Endodermal cell (in vitro differentiated cells): ENCODE measurements around the gene KCNQ2. TPM values are rescaled to one million over a fixed set of nuclear protein-coding genes. Genes with fewer than 3 reads are reported as not detected.
A peak's percentile ranks its signal among the peaks of the same experiment; 100 is the strongest.

Experiments used
- DNase-seq: peaks from one replicate; pipeline ENCODE4 v3.0.0-alpha.2; 2017
- H3K27ac ChIP-seq: 2 replicates; pipeline ENCODE4 v1.5.1; 2013; ENCODE audit warnings: mild to moderate bottlenecking, low read depth, low read length, moderate library complexity
- H3K27me3 ChIP-seq: 2 replicates; pipeline ENCODE4 v1.6.1; 2013; ENCODE audit warnings: mild to moderate bottlenecking, low read length, moderate library complexity; ENCODE audit not compliant: insufficient read depth, control insufficient read depth, poor library complexity, severe bottlenecking
- H3K36me3 ChIP-seq: 2 replicates; pipeline ENCODE4 v1.7.0; 2013; ENCODE audit warnings: mild to moderate bottlenecking, low read length, moderate library complexity; ENCODE audit not compliant: control insufficient read depth, insufficient read depth
- H3K4me1 ChIP-seq: one replicate; pipeline ENCODE4 v1.7.0; 2013; ENCODE audit warnings: low read length; ENCODE audit not compliant: control insufficient read depth, insufficient read depth
- H3K4me3 ChIP-seq: 2 replicates; pipeline ENCODE4 v1.5.1; 2013; ENCODE audit warnings: mild to moderate bottlenecking, low read length, moderate library complexity
- H3K9ac ChIP-seq: 2 replicates; pipeline ENCODE4 v1.6.1; 2013; ENCODE audit warnings: mild to moderate bottlenecking, low read length, moderate library complexity; ENCODE audit not compliant: poor library complexity, severe bottlenecking; ENCODE audit errors: extremely low read depth
- H3K9me3 ChIP-seq: 2 replicates; pipeline ENCODE4 v1.6.1; 2013; ENCODE audit warnings: mild to moderate bottlenecking, low read length, moderate library complexity; ENCODE audit not compliant: control insufficient read depth
- H3K27ac Mint-ChIP-seq: 2 replicates; pipeline ENCODE4 v1.8.0; 2020; ENCODE audit warnings: mixed read lengths
- H3K27me3 Mint-ChIP-seq: 2 replicates; pipeline ENCODE4 v1.8.0; 2021; ENCODE audit warnings: mild to moderate bottlenecking, mixed read lengths; ENCODE audit not compliant: insufficient read depth
- H3K36me3 Mint-ChIP-seq: 2 replicates; pipeline ENCODE4 v1.8.0; 2020; ENCODE audit warnings: low read depth, mixed read lengths
- H3K4me1 Mint-ChIP-seq: 2 replicates; pipeline ENCODE4 v1.8.0; 2020; ENCODE audit warnings: mixed read lengths
- H3K4me3 Mint-ChIP-seq: 2 replicates; pipeline ENCODE4 v1.8.0; 2020; ENCODE audit warnings: mild to moderate bottlenecking, moderate library complexity, mixed read lengths
- H3K9me3 Mint-ChIP-seq: 2 replicates; pipeline ENCODE4 v1.8.0; 2020; ENCODE audit warnings: mild to moderate bottlenecking, mixed read lengths
- CTCF ChIP-seq: fragments of 200-600 bp; sonication (generic); conservative IDR thresholded peaks from 2 replicates; pipeline ENCODE4 v1.5.0; 2021; ENCODE audit warnings: antibody characterized with exemption, mild to moderate bottlenecking
- WGBS, 2 experiments: methylation state at CpG; one replicate each; pipeline versions ENCODE4 v1.1.5 to v1.1.7; 2013; ENCODE audit warnings: missing lambda C conversion rate in 2 of 2, mixed read lengths in 1 of 2; ENCODE audit not compliant: insufficient coverage in 1 of 2, insufficient read length in 1 of 2; 5-methylcytosine and 5-hydroxymethylcytosine counted together
- total RNA-seq, 2 donors: library from RNA; stranded (reverse); fragmentation: NEBNext Ultra II Directional in 1 of 2; extraction: Animal tissue kit (Norgen Biotek cat#: 25700) in 1 of 2; gene quantifications; 2 replicates in 1 of 2; 3 replicates in 1 of 2; pipeline ENCODE4 v1.2.1, GENCODE V29; 2021

KCNQ2 gene
- total RNA-seq, 2 donors from 2014 or later = 36.4 to 62.8 TPM

DNA sequence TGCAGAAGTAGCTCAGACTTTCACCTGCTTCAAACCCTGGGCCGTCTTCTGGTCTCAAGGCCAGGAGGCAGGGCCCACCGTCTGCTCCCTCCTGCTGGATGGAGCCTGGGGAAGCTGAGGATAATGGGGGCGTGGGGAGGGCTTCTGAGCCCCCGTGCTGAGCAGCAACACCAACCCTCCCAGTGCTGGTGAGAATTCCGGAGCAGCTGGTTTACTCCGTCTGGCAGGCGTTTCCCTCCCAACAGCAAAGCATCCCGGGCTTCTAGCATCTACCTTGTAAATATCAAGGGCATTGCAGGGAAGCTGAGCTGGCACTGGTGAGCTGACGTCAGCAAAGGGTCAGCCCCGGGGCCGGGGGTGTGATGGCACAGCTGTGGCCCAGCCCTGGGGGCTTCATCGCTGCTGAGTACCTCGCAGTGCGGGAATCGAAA is 94.5 kb downstream of the KCNQ2 start:
- H3K4me1 ChIP-seq = no peaks in the 10 kb centered on the region
- no peak overlapping the region for H3K9ac ChIP-seq
- no peaks in the 10 kb centered on the region for H3K9me3 Mint-ChIP-seq
- H3K36me3 ChIP-seq = no peaks in the 10 kb centered on the region
- H3K4me3 Mint-ChIP-seq = no peak overlapping the region
- peak overlapping the region; percentile 97 for H3K27ac ChIP-seq
- H3K4me3 ChIP-seq = no peak overlapping the region
- H3K36me3 Mint-ChIP-seq = no peaks in the 10 kb centered on the region
- no peak for TF ChIP-seq CTCF
- H3K4me1 Mint-ChIP-seq = peaks cover 2% of the 10 kb centered on the region
- no peak overlapping the region for H3K27ac Mint-ChIP-seq
- WGBS, 2 experiments = 52 to 69% methylated on average over 15 of the region's 15 CpGs
- no peaks in the 10 kb centered on the region for H3K9me3 ChIP-seq
- DNase-seq = no peak
- H3K27me3 Mint-ChIP-seq = no peaks in the 10 kb centered on the region
- no peaks in the 10 kb centered on the region for H3K27me3 ChIP-seq

GRCh38 chr20:63377256-63377941 is 95.1 kb downstream of the KCNQ2 start:
- no peaks in the 10 kb centered on the region for H3K9me3 ChIP-seq
- Mint-ChIP-seq H3K4me3 (no peak overlapping the region), H3K27me3 (no peaks in the 10 kb centered on the region), H3K27ac (no peak overlapping the region), H3K36me3 (no peaks in the 10 kb centered on the region), H3K9me3 (no peaks in the 10 kb centered on the region), H3K4me1 (peaks cover 2% of the 10 kb centered on the region)
- 40 to 49% methylated on average over 23 to 32 of the region's 32 CpGs for WGBS, 2 experiments
- no peak for TF ChIP-seq CTCF
- DNase-seq = peak; percentile 71
- H3K4me1 ChIP-seq = no peaks in the 10 kb centered on the region
- H3K9ac ChIP-seq = no peak overlapping the region
- H3K36me3 ChIP-seq = no peaks in the 10 kb centered on the region
- H3K27me3 ChIP-seq = no peaks in the 10 kb centered on the region
- H3K4me3 ChIP-seq = no peak overlapping the region
- H3K27ac ChIP-seq = peak overlapping the region; percentile 97

- no peak for TF ChIP-seq CTCF
- Mint-ChIP-seq H3K4me3 (no peak overlapping the region), H3K9me3 (no peaks in the 10 kb centered on the region), H3K36me3 (no peaks in the 10 kb centered on the region), H3K4me1 (peaks cover 2% of the 10 kb centered on the region), H3K27me3 (no peaks in the 10 kb centered on the region), H3K27ac (no peak overlapping the region)
- no peak for DNase-seq
- H3K9ac ChIP-seq = no peak overlapping the region
- WGBS, 2 experiments = 80 to 85% methylated on average over 14 to 31 of the region's 31 CpGs
- no peak overlapping the region for H3K4me3 ChIP-seq
- H3K9me3 ChIP-seq = no peaks in the 10 kb centered on the region
- no peaks in the 10 kb centered on the region for H3K27me3 ChIP-seq
- H3K36me3 ChIP-seq = no peaks in the 10 kb centered on the region
- H3K4me1 ChIP-seq = no peaks in the 10 kb centered on the region
- H3K27ac ChIP-seq = peak overlapping the region; percentile 97
These were observed 95.9 kb downstream of the KCNQ2 start for GRCh38 chr20:63376283-63377250.
